ENCODE measurements around the gene AANAT.

AANAT gene

GRCh38 chr17:76467809-76468633 lies 618 bp downstream of the AANAT start:
- no peak for DNase-seq
- H3K4me3 ChIP-seq (ENCODE audit: insufficient read depth, low read depth, low read length, poor library complexity, severe bottlenecking), result no peak overlapping the region
- H3K9me3 ChIP-seq (ENCODE audit: control insufficient read depth, low read length), result no peaks in the 10 kb centered on the region
- H3K36me3 ChIP-seq (ENCODE audit: control insufficient read depth, insufficient read depth, low read length), result peaks cover 16% of the 10 kb centered on the region
- H3K27me3 ChIP-seq (replicated peaks; ENCODE audit: control insufficient read depth, insufficient read depth, low read length, poor library complexity, severe bottlenecking), result no peaks in the 10 kb centered on the region
- H3K4me1 ChIP-seq (ENCODE audit: control insufficient read depth, insufficient read depth, low read length, poor library complexity, severe bottlenecking), result no peaks in the 10 kb centered on the region
- no peak overlapping the region for H3K27ac ChIP-seq (ENCODE audit: insufficient read depth, low read length, poor library complexity, severe bottlenecking)

GRCh38 chr17:76468634-76469010 lies 1.2 kb downstream of the AANAT start:
- Histone ChIP-seq H3K4me1 (ENCODE audit: control insufficient read depth, insufficient read depth, low read length, poor library complexity, severe bottlenecking) (no peaks in the 10 kb centered on the region), H3K4me3 (ENCODE audit: insufficient read depth, low read depth, low read length, poor library complexity, severe bottlenecking) (no peak overlapping the region), H3K9me3 (ENCODE audit: control insufficient read depth, low read length) (no peaks in the 10 kb centered on the region), H3K27me3 (replicated peaks; ENCODE audit: control insufficient read depth, insufficient read depth, low read length, poor library complexity, severe bottlenecking) (no peaks in the 10 kb centered on the region), H3K36me3 (ENCODE audit: control insufficient read depth, insufficient read depth, low read length) (peaks cover 22% of the 10 kb centered on the region), H3K27ac (ENCODE audit: insufficient read depth, low read length, poor library complexity, severe bottlenecking) (no peak overlapping the region)
- no peak for DNase-seq

- no peak overlapping the region for H3K27ac ChIP-seq (ENCODE audit: insufficient read depth, low read length, poor library complexity, severe bottlenecking)
- no peak overlapping the region for H3K4me3 ChIP-seq (ENCODE audit: insufficient read depth, low read depth, low read length, poor library complexity, severe bottlenecking)
Observed at GRCh38 chr17:76469076-76469990, 1.9 kb downstream of the AANAT start.

GRCh38 chr17:76469991-76470739 lies 2.8 kb downstream of the AANAT start:
- no peak for DNase-seq
- Histone ChIP-seq H3K27ac (ENCODE audit: insufficient read depth, low read length, poor library complexity, severe bottlenecking) (no peak overlapping the region), H3K4me1 (ENCODE audit: control insufficient read depth, insufficient read depth, low read length, poor library complexity, severe bottlenecking) (no peaks in the 10 kb centered on the region), H3K27me3 (replicated peaks; ENCODE audit: control insufficient read depth, insufficient read depth, low read length, poor library complexity, severe bottlenecking) (no peaks in the 10 kb centered on the region), H3K36me3 (ENCODE audit: control insufficient read depth, insufficient read depth, low read length) (peaks cover 34% of the 10 kb centered on the region), H3K4me3 (ENCODE audit: insufficient read depth, low read depth, low read length, poor library complexity, severe bottlenecking) (no peak overlapping the region), H3K9me3 (ENCODE audit: control insufficient read depth, low read length) (no peaks in the 10 kb centered on the region)

More at GRCh38 chr17:76469076-76469990, 1.9 kb downstream of the AANAT start:
- Histone ChIP-seq H3K9me3 (ENCODE audit: control insufficient read depth, low read length) (no peaks in the 10 kb centered on the region), H3K4me1 (ENCODE audit: control insufficient read depth, insufficient read depth, low read length, poor library complexity, severe bottlenecking) (no peaks in the 10 kb centered on the region), H3K36me3 (ENCODE audit: control insufficient read depth, insufficient read depth, low read length) (peaks cover 28% of the 10 kb centered on the region), H3K27me3 (replicated peaks; ENCODE audit: control insufficient read depth, insufficient read depth, low read length, poor library complexity, severe bottlenecking) (no peaks in the 10 kb centered on the region)
- no peak for DNase-seq

- Histone ChIP-seq H3K4me1 (ENCODE audit: control insufficient read depth, insufficient read depth, low read length, poor library complexity, severe bottlenecking) (no peaks in the 10 kb centered on the region), H3K27me3 (replicated peaks; ENCODE audit: control insufficient read depth, insufficient read depth, low read length, poor library complexity, severe bottlenecking) (no peaks in the 10 kb centered on the region), H3K4me3 (ENCODE audit: insufficient read depth, low read depth, low read length, poor library complexity, severe bottlenecking) (no peak overlapping the region), H3K27ac (ENCODE audit: insufficient read depth, low read length, poor library complexity, severe bottlenecking) (no peak overlapping the region), H3K36me3 (ENCODE audit: control insufficient read depth, insufficient read depth, low read length) (peaks cover 34% of the 10 kb centered on the region), H3K9me3 (ENCODE audit: control insufficient read depth, low read length) (no peaks in the 10 kb centered on the region)
- no peak for DNase-seq
Observed at GRCh38 chr17:76471498-76472257, 4.3 kb downstream of the AANAT start.

GRCh38 chr17:76472258-76472645 lies 4.8 kb downstream of the AANAT start:
- H3K9me3 ChIP-seq (ENCODE audit: control insufficient read depth, low read length), result no peaks in the 10 kb centered on the region
- peaks cover 34% of the 10 kb centered on the region for H3K36me3 ChIP-seq (ENCODE audit: control insufficient read depth, insufficient read depth, low read length)
- H3K4me1 ChIP-seq (ENCODE audit: control insufficient read depth, insufficient read depth, low read length, poor library complexity, severe bottlenecking), result no peaks in the 10 kb centered on the region
- H3K27me3 ChIP-seq (replicated peaks; ENCODE audit: control insufficient read depth, insufficient read depth, low read length, poor library complexity, severe bottlenecking), result no peaks in the 10 kb centered on the region
- no peak for DNase-seq
- no peak overlapping the region for H3K4me3 ChIP-seq (ENCODE audit: insufficient read depth, low read depth, low read length, poor library complexity, severe bottlenecking)
- H3K27ac ChIP-seq (ENCODE audit: insufficient read depth, low read length, poor library complexity, severe bottlenecking), result no peak overlapping the region

GRCh38 chr17:76472726-76473125 lies 5.3 kb downstream of the AANAT start:
- Histone ChIP-seq H3K36me3 (ENCODE audit: control insufficient read depth, insufficient read depth, low read length) (peaks cover 34% of the 10 kb centered on the region), H3K27ac (ENCODE audit: insufficient read depth, low read length, poor library complexity, severe bottlenecking) (no peak overlapping the region), H3K4me1 (ENCODE audit: control insufficient read depth, insufficient read depth, low read length, poor library complexity, severe bottlenecking) (no peaks in the 10 kb centered on the region), H3K9me3 (ENCODE audit: control insufficient read depth, low read length) (no peaks in the 10 kb centered on the region), H3K4me3 (ENCODE audit: insufficient read depth, low read depth, low read length, poor library complexity, severe bottlenecking) (no peak overlapping the region), H3K27me3 (replicated peaks; ENCODE audit: control insufficient read depth, insufficient read depth, low read length, poor library complexity, severe bottlenecking) (no peaks in the 10 kb centered on the region)
- no peak for DNase-seq

- Histone ChIP-seq H3K9me3 (ENCODE audit: control insufficient read depth, low read length) (no peaks in the 10 kb centered on the region), H3K27me3 (replicated peaks; ENCODE audit: control insufficient read depth, insufficient read depth, low read length, poor library complexity, severe bottlenecking) (no peaks in the 10 kb centered on the region), H3K4me3 (ENCODE audit: insufficient read depth, low read depth, low read length, poor library complexity, severe bottlenecking) (no peak overlapping the region), H3K36me3 (ENCODE audit: control insufficient read depth, insufficient read depth, low read length) (peaks cover 39% of the 10 kb centered on the region), H3K4me1 (ENCODE audit: control insufficient read depth, insufficient read depth, low read length, poor library complexity, severe bottlenecking) (no peaks in the 10 kb centered on the region), H3K27ac (ENCODE audit: insufficient read depth, low read length, poor library complexity, severe bottlenecking) (no peak overlapping the region)
- DNase-seq, result no peak
Observed at GRCh38 chr17:76473541-76473985, 6.2 kb downstream of the AANAT start.

- peaks cover 39% of the 10 kb centered on the region for H3K36me3 ChIP-seq (ENCODE audit: control insufficient read depth, insufficient read depth, low read length)
- H3K27ac ChIP-seq (ENCODE audit: insufficient read depth, low read length, poor library complexity, severe bottlenecking), result no peak overlapping the region
- H3K9me3 ChIP-seq (ENCODE audit: control insufficient read depth, low read length), result no peaks in the 10 kb centered on the region
- no peaks in the 10 kb centered on the region for H3K4me1 ChIP-seq (ENCODE audit: control insufficient read depth, insufficient read depth, low read length, poor library complexity, severe bottlenecking)
- no peak for DNase-seq
- H3K27me3 ChIP-seq (replicated peaks; ENCODE audit: control insufficient read depth, insufficient read depth, low read length, poor library complexity, severe bottlenecking), result no peaks in the 10 kb centered on the region
- no peak overlapping the region for H3K4me3 ChIP-seq (ENCODE audit: insufficient read depth, low read depth, low read length, poor library complexity, severe bottlenecking)
Observed at GRCh38 chr17:76474238-76474637, 6.8 kb downstream of the AANAT start.

Data from effector memory CD4-positive, alpha-beta T cell (primary cell).